ENCODE data around the gene ALG2.

Gene ALG2

GRCh38 chr9:99181621-99182020 is 40.1 kb downstream of the ALG2 start:
- POLR2A ChIA-PET, result no interaction called here
- TF ChIP-seq FOXA1 (IDR thresholded peaks at IDR 0.05) (no peak), FOXK2 (IDR thresholded peaks at IDR 0.05) (no peak), HDGF (IDR thresholded peaks at IDR 0.05; ENCODE audit: borderline replicate concordance) (no peak), L3MBTL2 (conservative IDR thresholded peaks at IDR 0.05) (no peak), NFRKB (IDR thresholded peaks at IDR 0.05) (no peak), TARDBP (IDR thresholded peaks at IDR 0.05) (no peak), SP1 (IDR thresholded peaks at IDR 0.05) (no peak), CTBP1 (IDR thresholded peaks at IDR 0.05; ENCODE audit: borderline replicate concordance) (no peak), ZNF384 (IDR thresholded peaks at IDR 0.05) (no peak), SUZ12 (IDR thresholded peaks at IDR 0.05) (no peak), BHLHE40 (IDR thresholded peaks at IDR 0.05; ENCODE audit: borderline replicate concordance) (no peak), PKNOX1 (IDR thresholded peaks at IDR 0.05) (no peak), ELF4 (IDR thresholded peaks at IDR 0.05) (no peak), FOXM1 (IDR thresholded peaks at IDR 0.05; ENCODE audit: borderline replicate concordance) (no peak), ARNT (IDR thresholded peaks at IDR 0.05) (no peak), LEF1 (IDR thresholded peaks at IDR 0.05; ENCODE audit: borderline replicate concordance) (no peak)
- CTCF ChIA-PET, result no interaction called here
- DNase-seq (ENCODE audit: extremely low spot score), result no peak

GRCh38 chr9:99181206-99181605 is 40.5 kb downstream of the ALG2 start:
- TF ChIP-seq SUZ12 (IDR thresholded peaks at IDR 0.05) (no peak), ZNF384 (IDR thresholded peaks at IDR 0.05) (no peak)
- no peak for DNase-seq (ENCODE audit: extremely low spot score)
- CTCF ChIA-PET, result no interaction called here
- POLR2A ChIA-PET, result no interaction called here

- DNase-seq (ENCODE audit: extremely low spot score), result no peak
- TF ChIP-seq FOXM1 (IDR thresholded peaks at IDR 0.05; ENCODE audit: borderline replicate concordance) (no peak), CTBP1 (IDR thresholded peaks at IDR 0.05; ENCODE audit: borderline replicate concordance) (no peak), ARNT (IDR thresholded peaks at IDR 0.05) (no peak), TARDBP (IDR thresholded peaks at IDR 0.05) (no peak), HDGF (IDR thresholded peaks at IDR 0.05; ENCODE audit: borderline replicate concordance) (no peak), L3MBTL2 (conservative IDR thresholded peaks at IDR 0.05) (no peak), ELF4 (IDR thresholded peaks at IDR 0.05) (no peak), BHLHE40 (IDR thresholded peaks at IDR 0.05; ENCODE audit: borderline replicate concordance) (no peak), NFRKB (IDR thresholded peaks at IDR 0.05) (no peak), LEF1 (IDR thresholded peaks at IDR 0.05; ENCODE audit: borderline replicate concordance) (no peak), SP1 (IDR thresholded peaks at IDR 0.05) (no peak), PKNOX1 (IDR thresholded peaks at IDR 0.05) (no peak), ZNF384 (IDR thresholded peaks at IDR 0.05) (no peak), FOXK2 (IDR thresholded peaks at IDR 0.05) (no peak), SUZ12 (IDR thresholded peaks at IDR 0.05) (no peak)
- ChIA-PET CTCF (no interaction called here), POLR2A (no interaction called here)
Measured at GRCh38 chr9:99180662-99181061, 41.1 kb downstream of the ALG2 start.

- ChIA-PET CTCF (no interaction called here), POLR2A (no interaction called here)
- DNase-seq (ENCODE audit: extremely low spot score), result no peak
- TF ChIP-seq FOXM1 (IDR thresholded peaks at IDR 0.05; ENCODE audit: borderline replicate concordance) (no peak), NFRKB (IDR thresholded peaks at IDR 0.05) (no peak), CTBP1 (IDR thresholded peaks at IDR 0.05; ENCODE audit: borderline replicate concordance) (no peak), SUZ12 (IDR thresholded peaks at IDR 0.05) (no peak), ELF4 (IDR thresholded peaks at IDR 0.05) (no peak), FOXA1 (IDR thresholded peaks at IDR 0.05) (no peak), PKNOX1 (IDR thresholded peaks at IDR 0.05) (no peak), LEF1 (IDR thresholded peaks at IDR 0.05; ENCODE audit: borderline replicate concordance) (no peak), ZNF384 (IDR thresholded peaks at IDR 0.05) (no peak), L3MBTL2 (conservative IDR thresholded peaks at IDR 0.05) (no peak), BHLHE40 (IDR thresholded peaks at IDR 0.05; ENCODE audit: borderline replicate concordance) (no peak)
Measured at GRCh38 chr9:99180199-99180598, 41.5 kb downstream of the ALG2 start.

- DNase-seq (ENCODE audit: extremely low spot score), result no peak
- ChIA-PET POLR2A (no interaction called here), CTCF (no interaction called here)
- TF ChIP-seq LEF1 (IDR thresholded peaks at IDR 0.05; ENCODE audit: borderline replicate concordance), result no peak
- TF ChIP-seq NFRKB (IDR thresholded peaks at IDR 0.05), result no peak
- no peak for TF ChIP-seq PKNOX1 (IDR thresholded peaks at IDR 0.05)
- no peak for TF ChIP-seq HDGF (IDR thresholded peaks at IDR 0.05; ENCODE audit: borderline replicate concordance)
- TF ChIP-seq BHLHE40 (IDR thresholded peaks at IDR 0.05; ENCODE audit: borderline replicate concordance), result no peak
- TF ChIP-seq ELF4 (IDR thresholded peaks at IDR 0.05), result no peak
- TF ChIP-seq L3MBTL2 (conservative IDR thresholded peaks at IDR 0.05), result no peak
- TF ChIP-seq CTBP1 (IDR thresholded peaks at IDR 0.05; ENCODE audit: borderline replicate concordance), result no peak
Measured at GRCh38 chr9:99178912-99179872, 42.5 kb downstream of the ALG2 start.
